ENCODE data around the gene GSE1.

GSE1 gene

DNA sequence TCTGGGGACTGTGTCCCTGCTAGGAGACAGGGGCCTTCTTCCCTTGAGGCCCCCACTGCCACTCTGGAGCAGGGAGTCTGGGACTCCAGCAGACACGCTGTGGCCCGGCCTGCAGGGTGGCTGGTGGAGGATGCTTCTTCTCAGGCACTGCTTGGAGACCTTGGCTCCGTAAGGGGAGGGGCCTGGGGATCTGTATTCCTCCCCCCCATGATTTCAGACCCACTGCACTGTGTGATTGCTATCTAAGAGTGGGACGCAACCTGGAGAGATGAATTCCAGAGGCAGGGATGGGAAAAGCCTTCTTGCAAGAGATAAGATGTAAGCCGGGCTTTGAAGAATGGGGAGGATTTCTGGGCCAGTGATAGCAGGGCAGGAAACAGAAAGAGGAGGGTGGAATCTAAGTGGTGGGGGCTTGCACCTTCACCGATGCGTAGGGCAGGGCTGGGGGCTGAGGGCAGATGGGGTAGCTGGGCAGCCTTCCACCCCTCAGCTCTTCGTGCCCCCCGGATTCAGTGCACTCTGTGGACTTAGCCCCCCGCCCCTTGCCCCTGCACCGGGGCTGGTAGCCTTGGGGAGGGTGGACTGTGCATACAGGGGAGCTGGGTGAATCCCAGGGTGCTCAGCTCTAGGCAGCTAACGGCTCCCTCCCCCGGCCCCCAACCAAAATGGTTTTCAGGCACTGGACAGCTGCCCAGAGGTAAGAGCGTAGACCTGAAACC, 5.2 kb upstream of the GSE1 start:
- DNase-seq, result no peak

GRCh38 chr16:85608515-85608885, 4.6 kb upstream of the GSE1 start:
- DNase-seq, result no peak

- no peak for DNase-seq
Measured at GRCh38 chr16:85608887-85609286, 4.2 kb upstream of the GSE1 start.

DNA sequence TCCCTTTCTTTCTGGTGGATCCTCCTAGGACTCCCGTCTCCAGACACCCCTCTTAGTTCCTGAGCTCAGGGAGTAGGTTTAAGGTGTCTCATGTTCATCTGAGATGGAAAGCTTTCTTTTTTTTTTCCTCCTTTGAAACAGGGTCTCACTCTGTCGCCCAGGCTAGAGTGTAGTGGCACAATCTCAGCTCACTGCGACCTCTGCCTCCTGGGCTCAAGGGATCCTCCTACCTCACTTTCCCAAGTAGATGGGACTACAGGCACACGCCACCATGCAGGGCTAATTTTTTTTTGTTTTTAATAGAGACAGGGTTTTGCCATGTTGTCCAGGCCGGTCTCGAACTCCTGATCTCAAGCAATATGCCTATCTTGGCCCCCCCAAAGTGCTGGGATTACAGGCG, 3.6 kb upstream of the GSE1 start:
- no peak for DNase-seq

DNA sequence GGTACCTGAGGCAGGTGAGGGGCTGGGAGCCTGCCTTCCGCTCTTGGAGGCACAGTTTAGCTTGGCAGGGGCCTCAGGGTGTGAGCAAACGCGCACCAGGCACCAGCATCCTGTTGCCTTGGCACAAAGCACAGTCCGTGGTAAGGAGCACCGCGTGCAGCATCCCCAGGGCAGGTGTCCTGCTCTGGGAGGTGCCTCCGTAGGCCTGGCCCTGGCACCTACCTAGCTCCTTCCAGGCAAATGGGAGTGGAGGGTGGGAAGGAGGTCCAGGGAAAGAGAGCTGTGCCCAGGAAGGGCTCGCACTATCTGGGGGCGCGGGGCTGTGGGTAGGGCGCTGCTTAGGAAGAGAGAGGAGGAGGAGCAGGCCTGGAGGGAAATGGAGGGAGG, 3.1 kb upstream of the GSE1 start:
- no peak for DNase-seq

DNA sequence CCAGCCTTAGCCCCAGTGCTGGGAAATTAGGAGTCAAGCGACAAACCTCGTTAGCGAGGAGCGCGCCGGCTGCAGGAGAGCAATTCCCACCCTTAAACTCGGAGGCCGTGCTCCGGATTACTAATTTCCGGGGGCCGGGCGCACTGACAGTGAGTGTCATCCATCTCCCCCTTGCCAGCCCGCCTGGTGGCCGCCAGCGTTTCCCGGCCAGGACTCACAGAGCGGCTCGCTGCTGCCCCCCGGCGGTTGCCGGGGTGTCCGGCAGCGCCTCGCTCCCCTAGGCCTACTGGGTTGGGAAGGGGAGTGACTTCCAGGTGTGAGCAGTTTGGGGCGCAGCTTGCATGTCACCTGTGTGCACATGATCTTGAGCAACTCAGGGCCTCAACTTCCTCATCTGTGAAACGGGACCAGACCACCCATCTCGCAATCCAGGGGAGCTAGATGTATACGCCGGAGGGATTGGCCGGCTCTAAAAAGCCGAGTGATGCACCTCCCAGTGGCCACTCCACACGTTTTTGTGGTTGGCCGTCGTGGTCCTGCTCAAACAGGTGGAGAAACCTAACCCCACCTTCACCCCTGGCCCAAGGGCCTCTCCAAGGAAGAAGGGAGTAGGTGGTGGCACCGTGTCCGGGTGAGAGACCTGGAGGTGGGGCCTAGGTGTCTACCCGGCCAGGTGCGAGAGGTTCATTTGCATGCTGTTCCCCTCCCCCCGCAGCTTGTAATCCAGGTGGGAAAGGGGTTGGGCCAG, 2.5 kb upstream of the GSE1 start:
- peak; percentile 92 for DNase-seq

DNA sequence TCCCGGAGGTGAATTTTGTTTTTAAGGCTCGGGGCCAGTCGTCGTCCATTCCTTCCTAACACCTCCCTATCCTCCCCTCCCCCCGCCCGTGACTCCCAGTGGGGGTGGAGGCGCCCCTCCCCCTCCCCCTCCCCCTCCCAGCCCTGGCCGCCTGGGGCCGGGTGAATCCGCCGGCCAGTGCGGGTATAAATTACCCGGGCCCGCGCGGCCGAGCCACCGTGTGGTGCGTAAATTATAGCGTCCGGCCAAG, 2.0 kb upstream of the GSE1 start:
- peak; percentile 30 for DNase-seq

GRCh38 chr16:85611444-85612190, 1.5 kb upstream of the GSE1 start:
- DNase-seq, result peak; percentile 86

- peak; percentile 95 for DNase-seq
Measured at GRCh38 chr16:85612191-85612800, 826 bp upstream of the GSE1 start.

DNA sequence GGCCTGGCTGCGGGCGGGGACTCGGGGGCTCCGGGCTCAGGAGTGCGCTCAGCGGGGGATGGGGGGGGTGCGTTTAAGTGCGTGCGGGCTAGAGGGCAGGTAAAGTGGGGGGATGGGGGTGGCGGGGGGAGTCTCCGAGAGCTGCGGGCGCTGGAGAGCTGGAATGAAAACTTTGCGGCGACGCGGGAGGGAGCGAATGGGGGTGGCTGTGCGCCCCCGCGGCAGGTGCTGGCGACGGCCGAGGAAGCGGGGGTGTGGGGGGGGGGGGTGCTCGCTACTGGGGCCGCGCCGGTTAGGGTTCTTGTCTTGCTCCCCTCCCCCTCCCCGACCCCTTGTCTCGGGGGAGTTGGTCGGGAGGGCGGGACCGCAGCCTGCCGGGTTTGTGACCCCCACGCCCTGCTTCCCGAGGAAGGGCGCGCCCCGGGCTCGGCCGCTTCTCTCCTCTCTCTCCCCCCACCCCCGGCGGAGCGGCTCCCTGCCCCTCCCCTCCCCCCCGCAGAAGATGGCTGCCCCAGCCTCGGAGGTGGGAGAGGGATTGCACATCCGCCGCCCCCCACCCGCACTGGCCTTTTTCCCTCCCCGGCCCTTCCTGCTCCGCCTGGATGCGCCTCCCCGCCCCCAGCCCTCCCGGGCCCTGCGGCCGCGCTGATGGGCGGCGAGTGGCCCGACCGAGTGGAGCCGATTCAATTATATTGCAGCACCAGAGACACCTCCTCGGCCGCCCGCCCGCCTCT, 649 bp downstream of the GSE1 start:
- peak; percentile 60 for DNase-seq

DNA sequence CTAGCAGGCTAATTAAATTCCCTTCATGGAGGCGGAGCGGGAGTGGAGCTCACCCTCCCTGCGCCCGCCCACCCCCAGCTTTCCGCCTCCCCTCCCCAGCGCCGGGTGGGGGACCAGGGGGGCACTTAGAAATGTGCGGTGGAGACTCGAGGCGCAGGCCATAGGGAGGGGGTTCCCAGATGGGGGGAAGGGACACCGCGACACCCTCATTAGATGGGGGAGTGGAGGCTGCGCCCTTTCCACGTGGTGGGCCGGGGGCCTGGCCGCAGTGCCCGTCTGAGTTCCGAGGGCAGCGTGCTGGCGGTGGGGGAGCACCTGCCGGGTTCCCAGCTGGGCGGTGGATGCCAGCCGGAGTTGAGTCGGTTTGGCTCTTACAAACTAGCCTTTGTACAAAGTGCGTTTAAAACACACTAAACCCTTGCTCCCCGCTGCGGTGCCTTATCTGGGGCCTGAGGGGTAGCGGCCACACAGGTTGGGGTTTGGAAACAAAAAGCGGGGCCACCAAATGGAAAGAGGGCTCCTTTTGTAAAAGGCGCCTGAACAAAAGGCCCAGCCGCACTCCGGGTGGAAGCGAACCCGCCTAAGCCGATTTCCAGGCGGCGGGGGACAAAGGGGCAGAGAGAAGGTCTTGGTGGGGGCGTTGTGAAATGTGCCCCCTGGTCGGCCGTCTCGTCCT, 1.4 kb downstream of the GSE1 start:
- DNase-seq, result no peak

DNA sequence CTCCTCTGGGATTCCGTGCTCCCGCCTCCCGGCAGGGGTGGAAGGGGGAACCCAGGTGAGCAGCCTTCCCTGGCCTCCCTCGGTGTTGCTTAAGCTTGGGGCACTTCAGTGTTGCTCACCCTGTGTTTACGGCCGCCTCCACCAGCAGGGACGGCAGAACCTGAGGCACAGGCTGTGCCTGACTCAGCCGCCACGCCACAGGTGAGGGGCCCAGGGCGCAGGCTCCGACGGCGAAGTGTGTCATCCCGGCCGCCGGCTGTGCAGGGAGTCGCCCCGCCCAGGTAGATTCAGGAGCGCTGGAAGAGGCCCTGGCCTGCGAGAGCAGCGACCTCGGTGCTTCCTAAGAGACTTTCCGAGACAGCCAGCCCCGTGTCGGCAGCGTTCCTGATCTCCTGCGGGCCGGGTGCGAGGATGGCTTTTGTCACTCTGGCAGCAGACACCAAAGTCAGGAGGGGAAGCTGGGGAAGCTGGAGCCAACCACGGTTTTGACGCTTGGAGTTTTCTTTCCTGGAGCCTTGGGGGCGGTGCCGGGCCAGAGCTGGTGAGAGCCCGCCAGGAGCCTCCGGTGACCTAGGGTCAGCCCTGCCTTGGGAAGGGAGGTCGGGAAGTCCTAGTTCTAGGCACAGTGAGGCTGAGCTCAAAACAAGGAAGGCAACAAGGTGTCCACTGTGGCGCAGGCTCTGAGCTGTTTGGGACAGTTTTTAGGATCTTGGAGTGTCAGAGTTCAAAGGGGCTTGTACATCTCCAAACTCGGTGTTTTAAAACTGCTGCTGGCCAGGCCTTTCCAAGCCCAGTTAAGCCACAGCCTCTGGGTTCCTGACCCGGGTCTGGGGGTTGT, 2.1 kb downstream of the GSE1 start:
- DNase-seq, result no peak

DNA sequence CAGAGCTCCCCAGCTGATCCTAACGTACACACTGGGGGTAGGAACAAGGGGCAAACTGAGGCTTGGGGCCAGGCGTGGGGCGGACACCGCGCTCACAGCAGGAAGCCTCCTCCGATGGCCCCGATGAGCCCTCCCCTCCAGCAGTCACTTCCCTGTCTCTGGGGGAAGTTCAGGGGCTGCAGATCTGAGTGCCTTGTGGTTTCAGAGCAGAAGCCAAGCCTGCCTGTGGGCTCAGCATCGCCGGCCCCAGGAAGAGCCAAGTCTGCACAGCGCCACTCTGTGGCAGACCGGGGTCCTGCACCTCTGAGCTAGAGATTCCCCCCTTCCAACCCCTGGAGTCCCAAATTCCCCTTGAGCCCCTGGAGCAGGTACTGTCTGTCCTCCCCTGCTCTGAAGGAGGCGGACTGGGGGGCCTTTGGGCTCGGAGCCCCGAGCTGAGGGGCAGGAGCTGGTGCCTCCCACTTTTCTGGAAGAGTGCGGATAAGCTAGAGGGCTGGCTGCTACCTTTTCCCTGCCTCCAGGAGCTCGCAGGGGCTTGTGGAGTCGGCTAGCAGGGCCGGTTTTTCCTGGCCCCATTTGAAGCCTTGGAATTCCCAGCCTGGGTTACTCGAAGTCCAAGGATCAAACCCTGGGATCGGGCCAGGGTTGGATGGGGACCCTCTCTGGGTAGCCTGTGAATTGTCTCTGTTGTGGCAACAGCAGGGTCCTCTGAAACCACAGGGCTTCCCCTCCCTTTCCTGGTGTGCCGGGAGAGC, 2.9 kb downstream of the GSE1 start:
- peak; percentile 91 for DNase-seq

DNA sequence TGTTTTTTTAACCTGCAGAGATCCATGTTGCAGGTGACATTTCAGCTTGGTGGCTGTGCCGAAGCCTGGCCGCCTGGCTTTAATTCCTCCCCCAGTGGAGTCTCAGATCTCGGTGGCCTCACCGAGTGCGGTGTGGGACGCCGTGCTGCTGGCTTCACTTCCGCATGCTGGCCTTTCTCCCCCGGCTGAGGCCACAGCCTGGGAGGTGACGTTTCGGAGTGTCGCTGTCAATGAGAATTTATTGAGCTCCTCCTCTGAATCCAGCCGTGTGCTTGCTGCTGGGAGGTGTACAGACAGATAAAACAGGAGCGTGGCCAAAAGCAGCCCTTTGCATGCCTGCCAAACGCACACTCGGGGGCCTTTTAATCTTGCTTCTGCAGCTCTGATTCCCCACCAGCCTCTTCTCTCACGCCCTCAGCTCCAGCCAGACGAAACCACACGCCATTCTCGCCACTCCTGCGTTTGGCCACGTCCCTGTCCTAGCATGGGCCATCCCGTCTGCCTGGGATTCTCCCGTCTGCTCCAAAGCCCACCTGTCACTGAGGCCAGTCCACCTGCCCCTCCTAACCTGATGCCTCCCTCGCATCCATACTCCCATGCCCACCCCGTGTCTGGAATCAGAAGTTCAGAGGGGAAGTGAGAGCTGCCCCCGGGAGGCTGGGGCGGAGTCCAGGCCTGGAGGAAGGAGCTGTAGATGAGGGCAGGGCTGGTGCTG, 3.6 kb downstream of the GSE1 start:
- DNase-seq, result no peak

DNA sequence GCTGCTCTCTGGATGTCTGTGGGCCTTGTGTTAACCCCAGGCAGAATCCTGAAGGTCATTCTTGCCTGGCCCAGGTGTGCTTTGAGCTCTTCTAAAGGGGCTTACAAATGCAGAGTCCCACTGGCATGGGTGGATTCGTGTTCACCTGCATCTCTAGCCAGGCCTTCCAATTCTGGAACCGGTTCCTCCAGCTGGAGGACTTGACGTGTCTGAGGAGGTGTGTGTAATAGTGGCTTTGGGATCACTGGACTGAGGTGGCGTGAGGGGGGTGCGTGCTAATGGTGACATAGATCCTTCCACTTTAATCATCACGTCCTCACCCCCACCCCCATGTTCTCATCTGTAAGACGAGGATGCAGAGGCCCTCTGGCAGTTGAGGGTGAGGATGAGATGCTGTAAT, 4.8 kb downstream of the GSE1 start:
- DNase-seq, result no peak

DNA sequence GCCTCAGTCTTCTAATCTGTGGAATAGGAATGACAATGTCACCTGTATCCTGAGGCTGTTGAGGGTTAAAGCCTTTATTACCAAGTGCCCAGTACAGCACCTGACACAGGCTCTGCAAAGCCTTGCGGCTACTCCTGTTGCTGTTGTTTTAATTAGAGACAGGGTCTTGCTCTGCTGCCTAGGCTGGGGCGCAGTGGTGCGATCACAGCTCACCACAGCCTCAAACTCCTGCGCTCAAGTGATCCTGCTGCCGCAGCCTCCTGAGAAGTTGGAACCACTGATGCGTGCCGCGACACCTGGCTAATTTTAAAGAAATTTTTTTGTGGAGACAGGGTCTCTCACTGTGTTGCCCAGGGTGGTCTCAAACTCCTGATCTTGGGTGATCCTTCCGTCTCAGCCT, 5.4 kb downstream of the GSE1 start:
- no peak for DNase-seq

DNA sequence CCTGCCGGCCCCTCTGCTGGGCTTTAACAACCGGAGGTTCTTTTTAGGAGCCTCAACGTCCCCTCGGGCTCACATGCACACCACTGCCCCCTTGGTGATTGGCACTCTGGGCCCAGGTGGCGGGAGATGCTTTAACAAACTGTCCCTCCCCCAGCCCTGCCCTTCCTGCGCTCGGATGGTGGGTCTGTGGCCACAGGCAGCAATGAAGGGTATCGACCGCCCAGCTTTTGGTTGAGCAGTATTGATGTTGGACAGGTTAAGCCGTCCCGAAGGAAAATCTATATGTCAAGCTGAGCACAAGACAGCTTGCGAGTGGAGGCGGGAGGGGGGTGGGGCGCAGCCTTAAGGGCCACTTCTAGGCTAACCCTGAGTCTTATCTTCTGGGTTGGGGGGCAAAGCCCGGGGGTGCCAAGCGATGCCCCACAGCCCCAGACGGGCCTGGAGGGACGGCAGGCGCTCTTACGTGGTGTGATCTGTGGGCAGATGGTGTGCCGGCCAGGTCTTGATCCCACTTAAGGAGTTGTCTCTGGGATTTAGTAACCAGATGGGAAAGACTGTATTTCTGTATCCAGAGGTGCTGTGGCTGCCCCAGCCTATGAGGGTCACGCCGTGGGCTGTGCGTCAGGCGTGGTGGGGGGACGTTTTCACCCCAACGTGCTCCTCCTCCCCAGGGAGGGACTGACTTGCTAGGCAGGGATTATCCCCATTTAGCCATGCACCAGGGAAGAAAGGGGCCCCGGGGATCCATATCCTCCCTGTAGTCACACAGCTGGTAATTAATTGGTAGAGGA, 6.2 kb downstream of the GSE1 start:
- no peak for DNase-seq

DNA sequence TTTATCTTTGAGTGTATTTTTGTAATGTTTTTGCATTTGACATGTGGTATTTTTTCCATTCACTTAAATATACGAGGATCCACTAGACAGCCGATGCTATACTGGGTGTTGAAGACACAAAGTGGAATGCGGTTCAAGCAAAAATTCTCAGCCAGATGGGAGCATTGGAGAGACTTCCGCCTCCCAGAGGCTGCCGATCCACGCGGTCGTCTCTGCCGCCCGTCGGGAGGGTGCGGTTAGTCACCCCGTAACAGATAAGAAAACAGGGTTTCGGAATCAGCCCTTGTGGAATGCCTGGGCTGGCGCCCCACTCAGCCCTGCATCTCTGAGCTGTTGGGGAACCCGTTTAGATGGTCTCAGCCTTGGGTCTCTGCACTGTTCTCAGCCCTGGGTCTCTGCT, 7.3 kb downstream of the GSE1 start:
- DNase-seq, result no peak

GRCh38 chr16:85621698-85622428, 8.7 kb downstream of the GSE1 start:
- DNase-seq, result no peak
